Endometrium (tissue), 2 donors: ENCODE measurements around the gene ABO.
"Not testable (repeated sequence)": the region's sequence is repeated elsewhere in the genome, so short reads cannot be mapped to it uniquely, and the experiment has no call there.

Experiments used
- FAIRE-seq: peaks from 2 replicates; lab custom pipeline; 2012; peaks lifted over from hg19 to GRCh38; lab: Jason Lieb, UNC
- donor health status: control.
- donor health status: control.

The ABO gene

DNA sequence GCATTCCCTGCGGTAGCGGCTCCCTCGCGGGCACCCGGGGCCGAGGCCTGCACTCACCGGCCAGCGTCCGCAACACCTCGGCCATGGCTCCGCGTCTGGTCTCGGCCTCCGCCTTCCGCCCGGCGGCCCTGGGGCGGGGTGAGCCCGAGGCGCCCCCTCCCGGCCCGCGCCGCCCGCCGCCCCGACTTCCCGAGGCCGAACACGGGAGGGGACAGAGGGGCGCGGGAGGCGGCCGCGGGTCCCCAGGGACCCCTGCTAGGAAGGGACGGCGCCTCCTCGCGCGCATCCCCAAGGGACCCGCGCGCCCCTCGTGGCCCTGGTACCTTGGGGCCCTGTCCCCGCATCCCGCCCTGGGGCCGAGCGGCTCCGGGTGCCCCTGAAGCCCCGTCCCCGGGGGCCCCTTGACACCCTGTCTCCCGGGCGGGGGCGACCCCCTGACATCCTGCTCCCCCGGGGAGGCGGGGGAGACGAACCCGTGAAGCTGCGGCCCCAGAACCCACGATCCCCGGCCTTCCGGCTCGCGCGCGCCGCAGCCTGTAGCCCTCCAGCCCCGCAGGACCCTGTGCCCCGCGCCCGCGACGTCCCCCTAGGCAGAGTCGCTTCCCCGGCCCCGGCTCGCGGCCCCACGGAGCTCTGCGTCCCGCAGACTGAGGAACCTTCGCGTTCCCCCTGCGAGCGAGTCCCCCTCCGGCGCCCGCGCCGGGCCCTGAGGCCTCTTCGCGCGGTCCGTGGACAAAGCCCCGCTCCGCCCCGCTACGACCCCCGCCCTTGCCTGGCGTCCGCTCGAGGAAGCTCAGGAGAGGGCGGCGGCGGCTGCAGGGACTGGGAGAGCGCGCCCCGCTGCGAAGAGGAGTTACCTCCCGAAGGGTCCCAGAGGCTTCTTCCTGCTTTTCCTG, at the start of gene ABO:
TSS of gene ABO (minus strand) at position 97 of the 896 bp plus-strand sequence.
- no peak for FAIRE-seq

- FAIRE-seq = no peak
Measured at GRCh38 chr9:133323991-133324703, 49.1 kb upstream of the ABO start.

GRCh38 chr9:133323211-133323610, 48.2 kb upstream of the ABO start:
- FAIRE-seq = no peak

DNA sequence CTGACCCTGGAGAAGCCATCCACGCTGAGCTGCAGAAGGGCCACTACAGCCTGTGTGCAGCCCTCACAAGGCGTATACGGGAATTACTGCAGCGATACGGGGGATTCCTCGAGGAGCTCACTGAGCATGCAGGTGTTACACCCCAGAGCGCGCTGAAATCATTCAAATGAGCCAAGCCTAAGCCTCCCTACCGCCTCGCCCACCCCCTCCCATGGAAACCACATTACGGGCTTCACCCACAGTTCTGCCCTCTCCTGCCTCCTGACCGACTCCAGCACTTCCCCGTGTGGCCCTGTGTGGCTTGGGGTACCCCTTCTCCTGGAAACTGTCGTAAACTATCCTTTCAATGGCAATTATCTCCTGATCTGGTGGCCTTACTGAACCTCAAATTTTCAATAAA, 47.7 kb upstream of the ABO start:
- no peak for FAIRE-seq

DNA sequence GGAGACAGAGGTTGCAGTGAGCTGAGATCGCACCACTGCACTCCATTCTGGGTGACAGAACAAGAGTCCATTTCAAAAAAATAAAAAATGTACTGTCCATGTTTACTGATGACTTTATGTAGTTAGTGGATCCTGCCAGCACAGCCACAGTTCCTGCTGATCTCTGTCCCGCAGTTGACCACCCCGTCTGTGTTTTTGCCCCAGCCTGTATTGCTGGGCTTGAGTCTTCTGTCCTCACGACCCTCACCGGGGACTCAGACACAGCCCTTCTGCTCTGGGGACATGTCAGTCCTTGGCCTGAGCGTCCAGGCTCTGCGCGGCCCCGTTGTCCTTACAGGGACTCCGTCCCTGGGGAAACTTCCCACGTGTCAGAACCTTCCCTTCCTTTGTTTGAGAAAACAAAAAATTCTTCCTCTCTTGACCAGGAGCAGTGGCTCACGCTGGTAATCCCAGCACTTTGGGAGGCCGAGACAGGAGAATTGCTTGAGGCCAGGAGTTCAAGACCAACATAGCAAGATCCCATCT, 46.5 kb upstream of the ABO start:
- no peak for FAIRE-seq

DNA sequence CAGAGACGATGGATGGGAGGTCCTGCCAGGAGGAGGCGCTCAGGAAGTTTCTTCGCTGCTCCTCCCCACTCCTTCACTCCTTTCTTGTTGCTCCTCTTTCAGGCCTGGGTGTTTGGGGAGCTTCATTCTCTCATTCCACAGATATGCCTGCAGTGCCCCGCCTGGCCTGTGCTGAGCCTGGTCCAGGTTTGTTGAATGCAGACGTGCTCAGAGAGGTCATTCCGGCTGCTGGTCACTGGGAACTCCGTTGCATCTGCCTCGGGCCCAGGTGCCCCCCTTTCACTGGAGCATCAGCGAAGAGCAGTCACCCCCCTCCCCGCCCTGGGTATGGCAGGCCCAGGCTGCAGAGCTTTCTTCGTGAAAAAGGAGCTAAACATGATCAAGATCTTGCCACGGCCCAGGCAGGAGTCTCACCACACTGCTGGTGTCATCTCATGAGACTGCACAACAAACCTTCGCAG, 45.5 kb upstream of the ABO start:
- no peak for FAIRE-seq

GRCh38 chr9:133317551-133317950, 42.5 kb upstream of the ABO start:
- FAIRE-seq = not testable (repeated sequence)

- FAIRE-seq = no peak
Measured at GRCh38 chr9:133315997-133316396, 41.0 kb upstream of the ABO start.

DNA sequence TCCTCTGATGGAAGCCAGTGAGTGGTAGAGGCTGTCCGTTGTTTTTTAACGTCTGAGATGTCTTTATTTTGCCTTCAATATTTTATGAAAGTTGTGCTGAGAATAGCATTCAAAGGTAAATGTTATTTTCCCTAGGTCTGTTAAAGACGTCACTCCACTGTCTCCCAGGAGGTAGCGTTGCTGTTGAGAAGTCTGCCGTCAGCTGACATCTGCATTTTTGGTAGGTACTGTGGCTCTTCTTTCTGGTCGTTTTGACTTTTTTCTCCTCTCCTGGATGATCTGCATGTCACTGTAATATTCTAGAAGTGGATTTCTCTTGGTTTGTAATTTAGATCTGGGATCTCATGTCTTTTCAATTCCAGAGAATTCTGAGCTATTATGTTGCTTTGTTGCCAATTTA, 34.6 kb upstream of the ABO start:
- no peak for FAIRE-seq

- no peak for FAIRE-seq
Measured at GRCh38 chr9:133307301-133307700, 32.3 kb upstream of the ABO start.

- FAIRE-seq = no peak
Measured at GRCh38 chr9:133306242-133307204, 31.5 kb upstream of the ABO start.

- no peak for FAIRE-seq
Measured at GRCh38 chr9:133305731-133306130, 30.7 kb upstream of the ABO start.

DNA sequence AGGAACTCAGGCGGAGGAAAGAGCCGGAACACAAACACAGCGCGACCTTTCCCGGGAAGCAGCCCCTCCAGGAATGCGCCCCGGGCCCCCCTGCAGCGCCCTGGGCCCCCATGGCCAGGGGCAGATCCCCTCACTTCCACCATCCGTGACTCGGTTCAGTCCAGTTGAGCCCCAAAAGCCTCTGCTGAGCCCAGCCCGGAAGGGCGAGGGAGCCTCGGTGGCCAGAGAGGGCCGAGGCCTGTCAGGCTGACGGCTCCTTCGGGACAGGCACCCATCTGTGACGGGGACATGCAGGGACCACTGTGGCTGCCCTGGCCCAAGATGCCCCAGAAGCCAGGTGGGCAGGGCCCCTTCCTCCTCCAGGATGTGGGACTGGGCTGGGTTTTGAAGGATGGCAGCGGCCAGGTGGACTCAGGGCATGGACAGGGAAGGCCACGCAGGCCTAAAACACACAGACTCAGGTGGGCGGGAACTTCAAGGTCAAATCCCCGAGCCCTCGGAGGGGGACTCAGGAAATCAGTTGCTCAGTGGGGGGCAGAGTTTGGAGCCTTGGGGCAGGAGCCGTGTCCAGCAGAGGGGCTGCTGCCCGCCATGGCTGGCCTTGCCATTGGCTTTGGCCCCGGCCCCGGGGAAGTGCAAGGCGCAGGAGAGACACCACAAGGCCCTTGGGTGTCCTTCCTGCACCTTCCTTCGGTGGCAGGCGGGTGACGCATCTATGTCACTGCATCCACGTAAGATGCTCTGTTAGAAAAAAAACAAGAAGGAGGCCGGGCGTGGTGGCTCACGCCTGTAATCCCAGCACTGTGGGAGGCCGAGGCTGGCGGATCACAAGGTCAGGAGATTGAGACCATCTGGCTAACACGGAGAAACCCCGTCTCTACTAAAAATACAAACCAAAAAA, 29.7 kb upstream of the ABO start:
- no peak for FAIRE-seq

DNA sequence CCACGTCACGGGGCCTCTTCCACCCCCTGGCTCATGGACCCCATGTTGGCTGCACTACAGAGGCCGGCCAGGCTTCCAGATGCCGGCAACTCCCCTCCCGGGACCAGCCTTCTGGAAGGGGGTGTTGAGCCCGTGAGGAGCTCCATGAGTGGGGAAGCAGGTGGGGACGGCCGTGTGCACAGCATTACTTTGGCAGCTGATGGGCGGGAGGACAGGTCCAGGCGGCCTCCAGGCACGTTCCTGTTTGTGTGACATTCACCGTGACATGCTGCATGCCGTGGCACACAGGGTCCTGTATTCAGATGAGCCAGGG, 29.1 kb upstream of the ABO start:
- FAIRE-seq = no peak

DNA sequence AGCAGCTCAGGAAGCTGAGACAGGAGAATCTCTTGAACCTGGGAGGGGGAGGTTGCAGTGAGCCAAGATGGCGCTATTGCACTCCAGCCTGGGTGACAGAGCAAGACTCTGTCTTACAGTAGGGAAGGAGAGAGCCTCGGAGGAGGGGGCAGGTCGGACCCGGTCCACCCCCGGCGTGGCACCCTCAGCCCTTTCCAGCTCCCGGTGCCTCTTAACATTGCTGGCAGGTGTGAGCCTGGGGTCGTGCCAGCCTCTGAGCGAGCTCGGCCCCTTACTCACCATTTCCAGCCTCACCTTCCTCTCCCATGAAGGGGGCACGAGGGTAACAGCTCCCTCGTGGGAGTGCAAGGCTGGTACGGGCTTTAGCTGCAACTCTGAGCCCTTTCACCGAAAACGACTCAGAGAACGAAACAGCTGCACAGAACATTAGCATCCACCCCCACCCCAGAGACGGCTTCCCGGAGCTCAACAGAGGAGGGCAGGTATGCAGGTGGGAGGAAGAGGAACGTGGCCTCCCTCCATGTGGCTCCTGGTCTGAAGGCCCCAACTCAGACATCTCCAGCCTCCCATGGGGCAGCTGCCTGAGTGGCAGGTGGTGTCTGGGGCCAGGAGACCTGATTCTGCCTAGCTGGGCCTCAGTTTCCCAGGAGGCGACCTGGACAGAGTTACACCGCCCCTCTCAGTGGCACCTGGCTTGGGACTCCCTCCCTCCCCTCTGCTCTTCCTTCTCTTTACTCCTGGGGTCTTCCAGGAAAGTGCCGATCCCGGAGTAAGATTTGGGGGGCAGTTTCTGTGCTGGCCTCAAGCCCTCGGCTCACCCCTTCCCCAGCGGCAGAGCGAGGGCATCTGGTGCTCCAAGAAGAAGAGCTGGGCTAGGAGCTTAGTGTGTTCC, 28.5 kb upstream of the ABO start:
- no peak for FAIRE-seq

DNA sequence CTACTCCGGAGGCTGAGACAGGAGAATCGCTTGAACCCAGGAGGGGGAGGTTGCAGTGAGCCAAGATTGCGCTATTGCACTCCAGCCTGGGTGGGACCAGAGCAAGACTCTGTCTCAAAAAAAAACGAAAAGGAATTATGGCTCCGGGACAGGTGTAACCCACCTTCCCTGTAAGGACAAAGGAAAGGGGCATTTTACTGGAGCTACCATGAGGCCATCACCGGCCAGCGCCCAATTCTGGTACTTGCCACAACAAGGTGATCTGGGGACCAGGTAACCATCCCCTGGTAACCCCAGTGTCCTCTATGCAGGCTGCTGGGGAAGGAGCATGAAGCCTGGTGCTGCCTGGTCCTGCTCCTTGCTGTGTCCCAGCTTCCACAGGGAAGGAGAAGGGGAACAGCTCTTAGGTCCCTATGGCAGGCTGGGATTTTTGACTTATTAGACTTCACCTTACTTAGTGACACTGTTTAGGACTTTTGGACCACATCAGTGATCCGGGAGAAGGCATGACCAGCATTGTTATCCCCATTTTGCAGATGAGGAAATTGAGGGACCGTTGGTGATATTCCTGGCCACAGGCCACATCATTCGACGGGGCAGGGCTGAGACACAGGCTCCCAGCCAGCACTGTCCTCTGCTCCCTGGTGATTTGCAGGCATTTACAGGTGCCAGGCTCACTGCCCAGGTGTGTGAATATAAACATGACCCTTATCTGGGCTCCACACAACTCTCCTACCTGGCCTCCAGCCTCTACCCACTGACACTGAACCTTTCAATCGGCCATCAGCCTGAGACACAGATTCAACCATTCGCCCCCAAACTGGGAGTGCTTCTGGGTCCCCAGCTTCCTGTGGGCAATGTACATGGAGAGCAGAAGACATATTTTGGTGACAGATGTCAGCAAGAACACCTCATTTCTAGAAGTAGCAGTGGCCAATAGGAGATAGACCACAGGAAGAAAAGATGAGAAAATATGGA, 26.5 kb upstream of the ABO start:
- no peak for FAIRE-seq

- not testable (repeated sequence) for FAIRE-seq
Measured at GRCh38 chr9:133299996-133300395, 25.0 kb upstream of the ABO start.

DNA sequence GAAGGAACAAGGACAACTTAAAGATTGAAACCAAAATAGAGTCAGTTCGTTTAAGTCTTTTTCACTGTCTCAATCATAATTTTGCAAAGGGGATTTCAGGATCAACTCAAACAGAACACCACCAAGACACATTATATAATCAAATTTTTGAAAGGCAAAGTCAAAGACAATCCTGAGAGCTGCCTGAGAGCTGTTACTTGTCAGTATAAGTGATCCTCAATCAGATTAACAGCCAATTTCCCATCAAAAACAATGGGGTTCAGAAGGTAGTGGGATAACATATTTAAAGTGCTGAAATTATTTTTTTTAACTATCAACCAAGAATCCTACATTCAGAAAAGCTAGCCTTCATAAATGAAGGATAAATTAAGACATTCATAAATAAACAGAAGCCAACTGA, 19.3 kb upstream of the ABO start:
- no peak for FAIRE-seq
